NCI-H2081 (cell line): ENCODE results near the gene ABCA10.
"Not testable (repeated sequence)": the region's sequence is repeated elsewhere in the genome, so short reads cannot be mapped to it uniquely, and the experiment has no call there.

Experiments used
- DNase-seq, 2 experiments: peaks; one replicate each; lab custom pipeline; 2025; lab: John Stamatoyannopoulos, UW

Gene ABCA10

GRCh38 chr17:69228576-69228975 lies at the start of gene ABCA10:
Gene ABCA10 (minus strand): TSS chr17:69228824. CDS start chr17:69225358, 3,466 bp downstream.
- DNase-seq = no peak

- not testable (repeated sequence) for DNase-seq
These were observed 47.7 kb upstream of the ABCA10 start for GRCh38 chr17:69276279-69276678.

- DNase-seq = no peak
These were observed 47.1 kb upstream of the ABCA10 start for GRCh38 chr17:69275751-69276150.

GRCh38 chr17:69271023-69271422 lies 42.4 kb upstream of the ABCA10 start:
- no peak for DNase-seq

GRCh38 chr17:69269131-69269998 lies 40.7 kb upstream of the ABCA10 start:
- DNase-seq = no peak

- DNase-seq = no peak
These were observed 40.0 kb upstream of the ABCA10 start for GRCh38 chr17:69268543-69269014.

- no peak for DNase-seq
These were observed 38.6 kb upstream of the ABCA10 start for GRCh38 chr17:69267219-69267618.

- no peak for DNase-seq
These were observed 37.2 kb upstream of the ABCA10 start for GRCh38 chr17:69265873-69266272.

- DNase-seq = no peak
These were observed 25.6 kb upstream of the ABCA10 start for GRCh38 chr17:69254187-69254586.

- no peak for DNase-seq
These were observed 22.0 kb upstream of the ABCA10 start for GRCh38 chr17:69250641-69251040.

- peak; percentile 42 to 61 for DNase-seq
These were observed 18.2 kb upstream of the ABCA10 start for GRCh38 chr17:69246726-69247375.

GRCh38 chr17:69246202-69246601 lies 17.6 kb upstream of the ABCA10 start:
- no peak for DNase-seq

GRCh38 chr17:69245617-69246016 lies 17.0 kb upstream of the ABCA10 start:
- no peak for DNase-seq

- no peak for DNase-seq
These were observed 11.3 kb upstream of the ABCA10 start for GRCh38 chr17:69239611-69240600.

GRCh38 chr17:69236946-69237345 lies 8.3 kb upstream of the ABCA10 start:
- DNase-seq = no peak

- DNase-seq = no peak
These were observed 7.8 kb upstream of the ABCA10 start for GRCh38 chr17:69236464-69236863.

- DNase-seq = peak; percentile 81 to 84
These were observed 6.9 kb upstream of the ABCA10 start for GRCh38 chr17:69235338-69236058.

- no peak for DNase-seq
These were observed 4.0 kb upstream of the ABCA10 start for GRCh38 chr17:69232650-69233049.

GRCh38 chr17:69231521-69231920 lies 2.9 kb upstream of the ABCA10 start:
- no peak for DNase-seq

GRCh38 chr17:69230939-69231338 lies 2.3 kb upstream of the ABCA10 start:
- DNase-seq = no peak

GRCh38 chr17:69228018-69228417 lies 606 bp downstream of the ABCA10 start:
- no peak for DNase-seq
